H1 (cell line): Measurements from ENCODE around the gene HNF1A. TPM values are rescaled to one million over a fixed set of nuclear protein-coding genes. Genes with fewer than 3 reads are reported as not detected.

ENCODE experiments used
- CTCF ChIA-PET: fragments of 300-600 bp; sonication (Branson Sonifier 250); formaldehyde crosslinking; loops from one replicate; lab custom pipeline; 2021; ENCODE audit not compliant: partially characterized antibody; lab: Charles Lee
- POLR2A ChIA-PET: fragments of 300-600 bp; sonication (Branson Sonifier 250); formaldehyde crosslinking; loops from one replicate; lab custom pipeline; 2021; ENCODE audit warnings: inconsistent platforms; ENCODE audit not compliant: partially characterized antibody; lab: Charles Lee
- DNase-seq, 2 experiments: peaks; one replicate each; pipeline versions ENCODE4 v3.0.0 to v3.0.0-alpha.2; 2010 to 2022; ENCODE audit warnings: low spot score in 2 of 2, low read depth in 1 of 2, mixed read lengths in 1 of 2
- FAIRE-seq: peaks from 2 replicates; lab custom pipeline; 2011; peaks lifted over from hg19 to GRCh38; lab: Jason Lieb, UNC
- H2AFZ ChIP-seq: 2 replicates; pipeline ENCODE4 v1.8.1; 2012; ENCODE audit warnings: low read length, inconsistent platforms
- H2AK5ac ChIP-seq: 2 replicates; pipeline ENCODE4 v1.6.1; 2013; ENCODE audit warnings: low read depth, low read length
- H2BK120ac ChIP-seq: replicated peaks from 2 replicates; pipeline ENCODE3; 2013; ENCODE audit warnings: low read depth, low read length, inconsistent platforms
- H2BK12ac ChIP-seq: 2 replicates; pipeline ENCODE4 v1.6.1; 2013; ENCODE audit warnings: low read depth, low read length
- H2BK15ac ChIP-seq: 2 replicates; pipeline ENCODE4 v1.6.1; 2013; ENCODE audit warnings: low read length
- H2BK20ac ChIP-seq: 2 replicates; pipeline ENCODE4 v1.6.1; 2013; ENCODE audit warnings: low read length
- H2BK5ac ChIP-seq: 2 replicates; pipeline ENCODE4 v1.6.1; 2013; ENCODE audit warnings: low read depth, low read length
- H3K14ac ChIP-seq: 2 replicates; pipeline ENCODE4 v1.6.1; 2013; ENCODE audit warnings: inconsistent platforms; ENCODE audit not compliant: insufficient read length
- H3K18ac ChIP-seq: 2 replicates; pipeline ENCODE4 v1.6.1; 2013; ENCODE audit warnings: low read length; ENCODE audit errors: extremely low read depth
- H3K23ac ChIP-seq: 2 replicates; pipeline ENCODE4 v1.6.1; 2013; ENCODE audit warnings: inconsistent platforms; ENCODE audit not compliant: insufficient read length
- H3K23me2 ChIP-seq: 2 replicates; pipeline ENCODE4 v1.6.1; 2013; ENCODE audit warnings: low read depth, low read length
- H3K27ac ChIP-seq: 2 replicates; pipeline ENCODE4 v1.6.1; 2011; ENCODE audit warnings: low read depth, low read length, inconsistent platforms
- H3K27me3 ChIP-seq, 4 experiments: replicated peaks in 1 of 4; 1 replicate in 1 of 4; 2 replicates in 3 of 4; pipeline versions ENCODE4 v1.6.1 to v1.8.1; 2011 to 2013; ENCODE audit warnings: low read length in 3 of 4, mild to moderate bottlenecking in 3 of 4, inconsistent platforms in 2 of 4, mixed read lengths in 2 of 4, moderate library complexity in 1 of 4; ENCODE audit not compliant: control insufficient read depth in 3 of 4, insufficient read depth in 3 of 4; ENCODE audit errors: extremely low read depth in 1 of 4
- H3K36me3 ChIP-seq, 4 experiments: 2 replicates each; pipeline versions ENCODE4 v1.6.1 to v1.8.1; 2011 to 2013; ENCODE audit warnings: mild to moderate bottlenecking in 4 of 4, low read length in 3 of 4, moderate library complexity in 2 of 4, control low read depth in 1 of 4, inconsistent platforms in 1 of 4; ENCODE audit not compliant: insufficient read depth in 4 of 4, control insufficient read depth in 2 of 4
- H3K4ac ChIP-seq: replicated peaks from 2 replicates; pipeline ENCODE3; 2013; ENCODE audit warnings: low read length, low read depth, mixed read lengths, inconsistent platforms; ENCODE audit not compliant: insufficient read length
- H3K4me1 ChIP-seq, 4 experiments: replicated peaks in 1 of 4; 1 replicate in 1 of 4; 2 replicates in 3 of 4; pipeline versions ENCODE4 v1.6.1 to v1.8.1; 2011 to 2013; ENCODE audit warnings: low read length in 3 of 4, inconsistent platforms in 2 of 4, mixed read lengths in 1 of 4; ENCODE audit not compliant: insufficient read depth in 4 of 4, control insufficient read depth in 3 of 4
- H3K4me2 ChIP-seq, 2 experiments: 2 replicates each; pipeline versions ENCODE4 v1.6.1 to v1.8.1; 2011 to 2013; ENCODE audit warnings: low read depth in 2 of 2, low read length in 2 of 2, control low read depth in 1 of 2, inconsistent platforms in 1 of 2, mild to moderate bottlenecking in 1 of 2; ENCODE audit not compliant: insufficient read depth in 1 of 2
- H3K4me3 ChIP-seq, 4 experiments: fragments of 200-600, 300-600 bp in 1 of 4; sonication (generic), shearing (Covaris generic), sonication (Bioruptor Twin) in 1 of 4; 2 replicates each; pipeline versions ENCODE4 v1.5.1 to v1.8.1; 2011 to 2016; ENCODE audit warnings: low read length in 4 of 4, low read depth in 3 of 4, control low read depth in 2 of 4, inconsistent platforms in 2 of 4, mild to moderate bottlenecking in 2 of 4, mixed read lengths in 1 of 4, moderate library complexity in 1 of 4; ENCODE audit not compliant: insufficient read depth in 2 of 4; ENCODE audit errors: extremely low read depth in 1 of 4
- H3K56ac ChIP-seq: replicated peaks from 2 replicates; pipeline ENCODE3; 2013; ENCODE audit warnings: low read depth, mild to moderate bottlenecking, mixed read lengths, low read length, inconsistent platforms; ENCODE audit not compliant: insufficient read length
- H3K79me1 ChIP-seq: 2 replicates; pipeline ENCODE4 v1.6.1; 2013; ENCODE audit warnings: low read depth, low read length, control low read depth
- H3K79me2 ChIP-seq, 2 experiments: 2 replicates each; pipeline versions ENCODE4 v1.6.1 to v1.8.1; 2012 to 2013; ENCODE audit warnings: low read length in 2 of 2, mild to moderate bottlenecking in 2 of 2, inconsistent platforms in 1 of 2; ENCODE audit not compliant: insufficient read depth in 2 of 2, control insufficient read depth in 1 of 2
- H3K9ac ChIP-seq, 4 experiments: replicated peaks in 1 of 4; 1 replicate in 1 of 4; 2 replicates in 3 of 4; pipeline versions ENCODE4 v1.6.1 to v1.8.1; 2011 to 2013; ENCODE audit warnings: low read depth in 3 of 4, low read length in 3 of 4, control low read depth in 2 of 4, mild to moderate bottlenecking in 2 of 4, moderate library complexity in 2 of 4, inconsistent platforms in 1 of 4; ENCODE audit errors: extremely low read depth in 1 of 4
- H3K9me3 ChIP-seq, 2 experiments: 2 replicates each; pipeline versions ENCODE4 v1.6.1 to v1.8.1; 2012 to 2013; ENCODE audit warnings: mild to moderate bottlenecking in 2 of 2, moderate library complexity in 2 of 2, control low read depth in 1 of 2, inconsistent platforms in 1 of 2, low read depth in 1 of 2, low read length in 1 of 2, mixed read lengths in 1 of 2; ENCODE audit not compliant: insufficient read depth in 2 of 2
- H4K20me1 ChIP-seq, 2 experiments: replicated peaks in 1 of 2; 2 replicates each; pipeline versions ENCODE3 to v1.8.1; 2011 to 2013; ENCODE audit warnings: inconsistent platforms in 2 of 2, low read length in 2 of 2, mild to moderate bottlenecking in 1 of 2; ENCODE audit not compliant: insufficient read depth in 2 of 2, control insufficient read depth in 1 of 2
- H4K5ac ChIP-seq: 2 replicates; pipeline ENCODE4 v1.6.1; 2013; ENCODE audit warnings: low read length, low read depth, mixed read lengths, inconsistent platforms; ENCODE audit not compliant: insufficient read length
- H4K8ac ChIP-seq: 2 replicates; pipeline ENCODE4 v1.8.0; 2013; ENCODE audit warnings: mild to moderate bottlenecking, moderate library complexity, low read length, inconsistent platforms; ENCODE audit not compliant: insufficient read depth; ENCODE audit errors: extremely low read depth
- H4K91ac ChIP-seq: replicated peaks from 2 replicates; pipeline ENCODE3; 2013; ENCODE audit warnings: low read length, mixed read lengths, inconsistent platforms; ENCODE audit not compliant: insufficient read length
- BCL11A ChIP-seq, 2 experiments: IDR thresholded peaks; one replicate each; pipeline ENCODE4 v1.6.1; 2011; ENCODE audit warnings: low read depth in 2 of 2, low read length in 2 of 2, mild to moderate bottlenecking in 2 of 2
- CHD2 ChIP-seq: IDR thresholded peaks from 2 replicates; pipeline ENCODE4 v1.6.1; 2012; ENCODE audit warnings: low read length, improper control_type of control experiment
- EZH2 ChIP-seq: fragments of 200-600 bp; sonication (generic); IDR thresholded peaks from 2 replicates; pipeline ENCODE4 v1.7.1; 2012; ENCODE audit warnings: low read depth, mild to moderate bottlenecking, moderate library complexity, low read length, inconsistent platforms; ENCODE audit not compliant: severe bottlenecking
- KDM1A ChIP-seq: fragments of 200-600, 300-600 bp; sonication (generic); IDR thresholded peaks from 2 replicates; pipeline ENCODE4 v1.7.1; 2016; ENCODE audit warnings: mild to moderate bottlenecking, low read length, borderline replicate concordance
- TBP ChIP-seq: IDR thresholded peaks from 2 replicates; pipeline ENCODE4 v1.6.1; 2011; ENCODE audit warnings: low read depth, low read length, improper control_type of control experiment
- polyA plus RNA-seq, 7 experiments: library from polyadenylated mRNA; depleted of rRNA in 3 of 7; stranded (reverse) in 5 of 7; unstranded in 2 of 7; fragments of >200 nt in 5 of 7; fragments of 200-250 nt in 2 of 7; gene quantifications; 1 replicate in 5 of 7; 2 replicates in 1 of 7; 4 replicates in 1 of 7; pipeline versions ENCODE4 v1.2.1 to v1.2.3, GENCODE V29; 2011 to 2013; ENCODE audit warnings: missing spikeins in 2 of 7, mixed read lengths in 2 of 7
- total RNA-seq: library from RNA; stranded (reverse); fragmentation: NEBNext Ultra II Directional; extraction: Animal tissue kit (Norgen Biotek cat#: 25700); gene quantifications from 2 replicates; pipeline ENCODE4 v1.2.1, GENCODE V29; 2021
- TF ChIP-seq, protein P1 (sequence below): IDR thresholded peaks from 2 replicates; pipeline ENCODE4 v1.6.1; 2012; ENCODE audit warnings: inconsistent platforms
- TF ChIP-seq, protein P2 (sequence below): IDR thresholded peaks from 2 replicates; pipeline ENCODE4 v1.6.1; 2012; ENCODE audit warnings: inconsistent platforms

Gene HNF1A
- total and polyA plus RNA-seq, 2 of the 8 experiments (the other 6 are each of a cell fraction or from before 2014, with no cell fraction given), result not detected

DNA sequence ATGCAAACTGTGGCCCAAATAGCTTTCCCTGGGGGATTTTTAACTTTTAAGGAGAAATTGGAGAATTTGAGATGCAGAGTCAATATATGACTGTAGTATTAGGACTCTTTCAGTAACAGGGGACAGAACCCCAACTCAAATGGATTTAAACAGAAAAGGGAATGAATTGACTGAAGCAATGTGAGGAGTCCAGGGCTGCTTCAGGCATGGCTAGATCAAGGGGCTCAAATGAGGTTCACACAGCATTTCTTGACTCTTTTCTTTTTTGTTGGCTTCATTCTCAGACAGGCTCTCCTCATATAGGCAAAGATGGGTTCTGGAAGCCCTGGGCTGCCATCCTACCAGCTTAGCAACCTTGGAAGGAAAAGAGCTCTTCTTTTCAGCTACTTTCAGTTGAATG is 13.6 kb downstream of the HNF1A start:
- no peak for DNase-seq
- H2AFZ ChIP-seq, result no peak overlapping the region
- H3K18ac ChIP-seq, result no peak overlapping the region
- H3K9ac ChIP-seq, result no peak overlapping the region
- no peak overlapping the region for H2BK5ac ChIP-seq
- ChIA-PET CTCF (interaction anchor here (1.0 to 3.8 kb wide), 5 partner anchors 9 to 409 kb away, joined by 3 to 40 read pairs (median 3); no protein-coding TSS in a partner anchor), POLR2A (interaction anchor here (1.1 to 1.6 kb wide), 2 partner anchors 8 to 11 kb away, joined by 3 to 4 read pairs; no protein-coding TSS in a partner anchor)
- H3K23ac ChIP-seq, result no peak overlapping the region
- H3K14ac ChIP-seq, result no peak overlapping the region
- H4K8ac ChIP-seq, result no peak overlapping the region
- H2BK20ac ChIP-seq, result no peak overlapping the region
- H3K56ac ChIP-seq, result no peak overlapping the region
- no peaks in the 10 kb centered on the region for H3K27me3 ChIP-seq
- H3K9me3 ChIP-seq, result no peaks in the 10 kb centered on the region
- H4K20me1 ChIP-seq, result peaks cover 0 to 2% of the 10 kb centered on the region in 2 experiments
- no peak overlapping the region for H4K91ac ChIP-seq
- no peak overlapping the region for H4K5ac ChIP-seq
- no peaks in the 10 kb centered on the region for H3K36me3 ChIP-seq
- H2BK12ac ChIP-seq, result no peak overlapping the region
- H3K27ac ChIP-seq, result no peak overlapping the region
- H3K79me2 ChIP-seq, result no peaks in the 10 kb centered on the region
- no peak overlapping the region for H3K4me2 ChIP-seq
- H3K4me3 ChIP-seq, result no peak overlapping the region
- H3K23me2 ChIP-seq, result peaks cover 22% of the 10 kb centered on the region; the same call in 1 of the 2 replicates
- no peaks in the 10 kb centered on the region for H3K79me1 ChIP-seq
- FAIRE-seq, result no peak
- H3K4ac ChIP-seq, result no peak overlapping the region
- no peak overlapping the region for H2AK5ac ChIP-seq
- no peak for TF ChIP-seq BCL11A (IDR thresholded peaks at IDR 0.05; ENCODE audit: low read depth in 2 of 2, low read length in 2 of 2)
- TF ChIP-seq, protein P1, sequence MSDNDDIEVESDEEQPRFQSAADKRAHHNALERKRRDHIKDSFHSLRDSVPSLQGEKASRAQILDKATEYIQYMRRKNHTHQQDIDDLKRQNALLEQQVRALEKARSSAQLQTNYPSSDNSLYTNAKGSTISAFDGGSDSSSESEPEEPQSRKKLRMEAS, result no peak
- TF ChIP-seq, protein P2, sequence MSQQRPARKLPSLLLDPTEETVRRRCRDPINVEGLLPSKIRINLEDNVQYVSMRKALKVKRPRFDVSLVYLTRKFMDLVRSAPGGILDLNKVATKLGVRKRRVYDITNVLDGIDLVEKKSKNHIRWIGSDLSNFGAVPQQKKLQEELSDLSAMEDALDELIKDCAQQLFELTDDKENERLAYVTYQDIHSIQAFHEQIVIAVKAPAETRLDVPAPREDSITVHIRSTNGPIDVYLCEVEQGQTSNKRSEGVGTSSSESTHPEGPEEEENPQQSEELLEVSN, result no peak
- no peak for TF ChIP-seq TBP
- TF ChIP-seq EZH2, result no peak
- TF ChIP-seq KDM1A, result no peak
- no peak for TF ChIP-seq CHD2
- no peak overlapping the region for H2BK120ac ChIP-seq
- H3K4me1 ChIP-seq, result no peaks in the 10 kb centered on the region
- H2BK15ac ChIP-seq, result no peak overlapping the region
